GM12872 (cell line): ENCODE data around the gene ATL3.
A peak's percentile ranks its signal among the peaks of the same experiment; 100 is the strongest.

Experiments used
- CTCF ChIP-seq: IDR thresholded peaks from 3 replicates; pipeline ENCODE4 v1.5.1; 2011; ENCODE audit warnings: low read depth, mild to moderate bottlenecking, low read length, moderate library complexity; ENCODE audit not compliant: insufficient read depth

ATL3 gene

GRCh38 chr11:63608353-63609345 is 62.5 kb downstream of the ATL3 start:
- no peak for TF ChIP-seq CTCF

- TF ChIP-seq CTCF, result no peak
These were observed 68.0 kb downstream of the ATL3 start for GRCh38 chr11:63603180-63603518.

GRCh38 chr11:63599211-63600122 is 71.7 kb downstream of the ATL3 start:
- TF ChIP-seq CTCF, result no peak

- no peak for TF ChIP-seq CTCF
These were observed 72.6 kb downstream of the ATL3 start for GRCh38 chr11:63598556-63598955.

- no peak for TF ChIP-seq CTCF
These were observed 75.9 kb downstream of the ATL3 start for GRCh38 chr11:63595296-63595695.

GRCh38 chr11:63592975-63593395 is 78.2 kb downstream of the ATL3 start:
- TF ChIP-seq CTCF, result peak; percentile 87
